Muscle layer of colon (tissue), 2 donors: Measurements from ENCODE around the gene SMPDL3A.

Experiments used
- H3K27ac ChIP-seq: one replicate; pipeline ENCODE4 v1.7.0; 2013; ENCODE audit warnings: low read depth, mild to moderate bottlenecking, low read length, moderate library complexity
- H3K27me3 ChIP-seq, 2 donors: one replicate each; pipeline ENCODE4 v1.7.0; 2013; ENCODE audit warnings: low read length in 2 of 2, mild to moderate bottlenecking in 2 of 2; ENCODE audit not compliant: insufficient read depth in 2 of 2, control insufficient read depth in 1 of 2
- H3K36me3 ChIP-seq: one replicate; pipeline ENCODE4 v1.7.0; 2013; ENCODE audit warnings: mild to moderate bottlenecking, low read length; ENCODE audit not compliant: insufficient read depth
- H3K4me1 ChIP-seq: one replicate; pipeline ENCODE4 v1.7.0; 2013; ENCODE audit warnings: mild to moderate bottlenecking, low read length; ENCODE audit not compliant: insufficient read depth
- H3K4me3 ChIP-seq, 2 donors: one replicate each; pipeline ENCODE4 v1.7.0; 2013; ENCODE audit warnings: low read length in 2 of 2, low read depth in 1 of 2, mild to moderate bottlenecking in 1 of 2, moderate library complexity in 1 of 2
- H3K9ac ChIP-seq: one replicate; pipeline ENCODE4 v1.7.0; 2013; ENCODE audit warnings: low read length
- H3K9me3 ChIP-seq: one replicate; pipeline ENCODE4 v1.7.0; 2013; ENCODE audit warnings: mild to moderate bottlenecking, low read length
- donor health status: abdominal sarcoma.
- donor health status: Adenocarcinoma of cecum.

The SMPDL3A gene

GRCh38 chr6:122753000-122753687 is 35.9 kb upstream of the SMPDL3A start:
- Histone ChIP-seq H3K36me3 (no peaks in the 10 kb centered on the region), H3K27me3 (no peaks in the 10 kb centered on the region), H3K27ac (no peak overlapping the region), H3K4me1 (no peaks in the 10 kb centered on the region), H3K9me3 (no peaks in the 10 kb centered on the region), H3K9ac (no peak overlapping the region), H3K4me3 (no peak overlapping the region)

GRCh38 chr6:122753688-122754056 is 35.4 kb upstream of the SMPDL3A start:
- Histone ChIP-seq H3K4me1 (no peaks in the 10 kb centered on the region), H3K9ac (no peak overlapping the region), H3K4me3 (no peak overlapping the region), H3K27me3 (no peaks in the 10 kb centered on the region), H3K9me3 (no peaks in the 10 kb centered on the region), H3K36me3 (no peaks in the 10 kb centered on the region), H3K27ac (no peak overlapping the region)

DNA sequence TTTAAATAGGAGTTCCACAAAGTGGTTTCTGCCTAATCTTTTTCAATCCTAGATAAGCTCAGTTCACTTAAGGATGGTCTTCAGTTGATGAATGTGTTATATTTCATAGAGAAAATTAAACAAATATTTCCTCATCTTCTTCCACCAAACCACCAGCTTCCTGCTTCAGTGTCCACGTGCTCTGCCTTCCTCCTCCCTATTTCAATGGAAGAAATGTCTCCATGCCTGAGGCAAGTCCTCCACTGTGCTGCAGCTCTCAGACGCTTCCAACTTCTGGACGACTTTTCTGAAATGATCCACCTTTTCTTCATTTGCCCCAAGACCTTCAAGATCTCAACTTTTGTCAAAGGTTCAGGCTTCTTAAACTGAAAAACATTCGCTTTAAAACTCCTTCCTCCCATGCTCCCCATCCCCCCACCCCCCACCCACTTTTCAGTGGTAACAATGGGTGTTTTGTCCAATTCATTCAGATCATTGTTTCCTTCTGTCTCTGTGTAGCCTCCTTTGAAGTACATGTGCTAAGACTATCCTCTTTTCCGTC is 34.8 kb upstream of the SMPDL3A start:
- H3K4me3 ChIP-seq: no peak overlapping the region
- no peak overlapping the region for H3K27ac ChIP-seq
- no peaks in the 10 kb centered on the region for H3K9me3 ChIP-seq
- H3K4me1 ChIP-seq: no peaks in the 10 kb centered on the region
- no peaks in the 10 kb centered on the region for H3K27me3 ChIP-seq
- H3K9ac ChIP-seq: no peak overlapping the region
- no peaks in the 10 kb centered on the region for H3K36me3 ChIP-seq

- H3K4me1 ChIP-seq: no peaks in the 10 kb centered on the region
- no peak overlapping the region for H3K9ac ChIP-seq
- no peaks in the 10 kb centered on the region for H3K27me3 ChIP-seq
- no peaks in the 10 kb centered on the region for H3K36me3 ChIP-seq
- H3K9me3 ChIP-seq: no peaks in the 10 kb centered on the region
- no peak overlapping the region for H3K27ac ChIP-seq
- no peak overlapping the region for H3K4me3 ChIP-seq
These were observed 33.2 kb upstream of the SMPDL3A start for GRCh38 chr6:122755901-122756300.

- no peak overlapping the region for H3K9ac ChIP-seq
These were observed 30.1 kb upstream of the SMPDL3A start for GRCh38 chr6:122758927-122759334.

DNA sequence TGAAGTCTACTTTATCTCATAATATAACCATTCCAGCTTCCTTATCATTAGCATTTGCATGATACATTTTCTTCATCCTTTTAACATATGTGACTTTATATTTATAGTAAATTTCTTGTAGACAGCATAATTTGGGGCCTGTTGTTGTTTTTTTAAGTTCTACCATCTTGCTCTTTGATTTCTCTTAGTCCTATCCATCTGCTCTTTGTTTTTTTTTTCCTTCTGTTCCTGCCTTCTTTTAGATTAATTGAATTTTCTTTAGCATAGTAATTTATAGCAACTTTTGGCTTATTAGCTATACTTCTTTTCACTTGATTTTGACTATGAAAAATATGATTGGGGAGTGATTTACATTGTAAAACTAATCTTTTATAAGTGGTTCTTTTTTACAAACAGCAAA is 28.7 kb upstream of the SMPDL3A start:
- no peak overlapping the region for H3K4me3 ChIP-seq
- H3K27me3 ChIP-seq: no peaks in the 10 kb centered on the region
- H3K27ac ChIP-seq: no peak overlapping the region
- no peaks in the 10 kb centered on the region for H3K4me1 ChIP-seq
- no peaks in the 10 kb centered on the region for H3K9me3 ChIP-seq
- no peak overlapping the region for H3K9ac ChIP-seq
- no peaks in the 10 kb centered on the region for H3K36me3 ChIP-seq

More at GRCh38 chr6:122758927-122759334, 30.1 kb upstream of the SMPDL3A start:
- H3K4me3 ChIP-seq: no peak overlapping the region
- no peaks in the 10 kb centered on the region for H3K9me3 ChIP-seq
- no peaks in the 10 kb centered on the region for H3K4me1 ChIP-seq
- H3K36me3 ChIP-seq: no peaks in the 10 kb centered on the region
- no peaks in the 10 kb centered on the region for H3K27me3 ChIP-seq
- H3K27ac ChIP-seq: no peak overlapping the region

DNA sequence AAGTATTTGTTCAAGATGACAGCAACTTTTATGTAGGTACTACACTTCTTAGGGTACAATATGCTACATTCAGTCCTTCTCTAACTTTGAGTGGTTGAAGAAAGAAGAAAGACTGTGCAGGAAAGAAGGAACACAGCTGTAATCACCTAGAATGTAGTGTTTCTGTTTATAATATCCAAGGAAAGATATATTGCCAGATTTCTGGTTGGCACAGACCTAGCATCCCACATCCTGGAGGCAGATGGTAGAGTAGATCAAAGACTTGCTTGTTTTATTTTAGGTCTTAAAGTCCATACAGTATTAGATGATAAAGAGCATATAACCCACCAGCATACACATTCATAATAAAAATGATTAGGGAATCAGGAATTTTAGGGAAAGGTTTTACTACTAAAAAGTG is 22.8 kb upstream of the SMPDL3A start:
- H3K27ac ChIP-seq: no peak overlapping the region
- H3K36me3 ChIP-seq: no peaks in the 10 kb centered on the region
- no peaks in the 10 kb centered on the region for H3K27me3 ChIP-seq
- no peak overlapping the region for H3K4me3 ChIP-seq
- H3K9ac ChIP-seq: no peak overlapping the region
- H3K4me1 ChIP-seq: no peaks in the 10 kb centered on the region
- no peaks in the 10 kb centered on the region for H3K9me3 ChIP-seq

DNA sequence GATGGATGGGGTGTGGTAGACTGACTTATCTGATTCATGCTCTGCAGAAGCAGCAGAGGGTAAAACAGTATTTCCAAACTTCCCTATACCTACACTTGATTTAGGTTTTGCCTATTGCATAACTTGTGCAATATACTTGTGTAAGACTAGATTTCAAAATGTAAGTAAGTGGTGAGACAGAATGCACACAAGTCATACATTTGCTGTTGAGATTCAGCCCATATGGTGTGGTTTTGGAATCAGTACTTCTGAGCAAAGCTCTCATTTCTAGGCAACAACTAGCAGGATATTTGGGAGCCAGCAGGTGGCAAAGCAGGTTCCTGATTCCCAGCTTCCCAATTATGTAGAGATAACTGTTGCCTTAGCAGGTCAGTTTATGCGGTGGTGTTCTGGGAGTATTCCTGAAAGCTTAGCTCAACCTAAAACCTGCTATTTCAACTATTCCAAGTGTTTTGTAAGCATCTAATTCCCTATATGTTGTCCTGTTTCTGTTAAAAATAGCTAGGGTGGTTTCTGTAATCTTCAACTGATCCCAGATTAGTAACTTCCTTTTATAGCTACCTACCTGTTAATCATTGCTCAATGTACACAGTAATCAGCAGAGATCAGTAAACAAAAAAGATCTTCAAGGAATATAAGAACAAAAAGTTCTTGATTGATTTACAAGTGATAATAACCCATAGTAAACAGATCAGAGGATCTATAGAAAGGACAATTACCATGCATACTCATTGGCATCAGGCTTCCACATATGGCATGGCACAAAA is 18.0 kb upstream of the SMPDL3A start:
- H3K27ac ChIP-seq: no peak overlapping the region
- H3K4me1 ChIP-seq: no peaks in the 10 kb centered on the region
- no peaks in the 10 kb centered on the region for H3K36me3 ChIP-seq
- H3K9ac ChIP-seq: no peak overlapping the region
- no peaks in the 10 kb centered on the region for H3K9me3 ChIP-seq
- H3K27me3 ChIP-seq: no peaks in the 10 kb centered on the region
- H3K4me3 ChIP-seq: no peak overlapping the region

GRCh38 chr6:122772724-122773415 is 16.2 kb upstream of the SMPDL3A start:
- Histone ChIP-seq H3K27ac (no peak overlapping the region), H3K9ac (no peak overlapping the region), H3K27me3 (no peaks in the 10 kb centered on the region)

GRCh38 chr6:122775975-122776374 is 13.1 kb upstream of the SMPDL3A start:
- Histone ChIP-seq H3K27me3 (no peaks in the 10 kb centered on the region), H3K4me3 (no peak overlapping the region), H3K36me3 (no peaks in the 10 kb centered on the region), H3K27ac (no peak overlapping the region), H3K9me3 (no peaks in the 10 kb centered on the region), H3K4me1 (no peaks in the 10 kb centered on the region), H3K9ac (no peak overlapping the region)

More at GRCh38 chr6:122772724-122773415, 16.2 kb upstream of the SMPDL3A start:
- no peaks in the 10 kb centered on the region for H3K4me1 ChIP-seq
- no peak overlapping the region for H3K4me3 ChIP-seq
- H3K36me3 ChIP-seq: no peaks in the 10 kb centered on the region
- no peaks in the 10 kb centered on the region for H3K9me3 ChIP-seq

- no peak overlapping the region for H3K27ac ChIP-seq
- H3K4me1 ChIP-seq: no peaks in the 10 kb centered on the region
- no peaks in the 10 kb centered on the region for H3K9me3 ChIP-seq
- H3K36me3 ChIP-seq: no peaks in the 10 kb centered on the region
- no peak overlapping the region for H3K4me3 ChIP-seq
- no peaks in the 10 kb centered on the region for H3K27me3 ChIP-seq
- H3K9ac ChIP-seq: no peak overlapping the region
These were observed 10.8 kb upstream of the SMPDL3A start for GRCh38 chr6:122778302-122778701.
